ENCODE measurements around the gene ABCB11.
"Not testable (repeated sequence)": the region's sequence is repeated elsewhere in the genome, so short reads cannot be mapped to it uniquely, and the experiment has no call there.

The ABCB11 gene

DNA sequence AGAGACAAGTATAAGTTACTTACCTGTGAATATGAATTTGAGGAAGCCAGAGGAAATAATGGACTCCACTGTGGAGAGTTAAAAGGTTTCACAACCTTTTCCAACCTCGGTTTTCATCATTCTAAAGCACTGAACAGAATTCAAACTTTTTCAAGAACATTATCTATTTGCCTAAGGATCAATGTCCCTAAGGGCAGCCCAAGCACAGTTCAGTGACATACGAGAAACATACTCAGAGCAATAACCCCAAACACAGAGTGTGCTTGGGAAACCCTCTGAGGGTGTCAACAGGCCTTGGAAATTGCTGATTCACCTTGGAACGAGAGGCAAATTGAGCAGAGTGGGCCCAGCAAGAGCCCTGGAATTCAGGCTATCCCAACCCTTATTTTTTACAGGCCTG lies at the start of gene ABCB11:
Gene ABCB11, minus strand, starts transcription at position 123 of the 400 bp plus-strand sequence. CDS start 13,199 bp downstream, outside the sequence.
- no peak for DNase-seq

GRCh38 chr2:169080250-169081069 lies 49.3 kb upstream of the ABCB11 start:
- DNase-seq = peak; percentile 91

DNA sequence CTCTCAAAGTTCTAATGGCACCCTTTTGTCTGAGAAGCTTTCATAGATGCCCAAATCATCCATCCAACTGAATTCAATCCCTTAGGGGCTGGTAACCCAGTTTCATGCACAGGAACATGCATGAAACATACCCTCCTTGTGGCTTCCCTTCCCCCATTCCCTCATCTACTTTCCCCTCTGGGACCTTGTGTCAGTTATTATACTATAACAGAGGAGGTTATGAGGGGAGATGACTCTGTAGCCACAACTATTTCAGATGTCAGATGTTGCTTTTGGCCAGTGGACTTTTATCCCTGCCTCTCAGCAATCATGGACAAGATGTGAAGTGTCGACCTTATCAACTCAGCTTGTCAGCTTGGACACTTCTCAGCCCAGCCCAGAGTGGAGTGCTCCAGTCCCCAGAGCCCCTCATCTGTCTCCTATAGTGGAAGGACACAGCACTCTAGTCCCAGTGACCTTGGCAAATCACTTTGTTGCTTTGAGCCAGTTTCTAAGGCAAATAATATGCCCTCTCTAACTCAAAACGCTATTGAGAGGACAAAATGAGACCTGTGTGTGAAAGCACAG lies 46.6 kb upstream of the ABCB11 start:
- DNase-seq = no peak

GRCh38 chr2:169073963-169074751 lies 43.0 kb upstream of the ABCB11 start:
- DNase-seq = no peak

DNA sequence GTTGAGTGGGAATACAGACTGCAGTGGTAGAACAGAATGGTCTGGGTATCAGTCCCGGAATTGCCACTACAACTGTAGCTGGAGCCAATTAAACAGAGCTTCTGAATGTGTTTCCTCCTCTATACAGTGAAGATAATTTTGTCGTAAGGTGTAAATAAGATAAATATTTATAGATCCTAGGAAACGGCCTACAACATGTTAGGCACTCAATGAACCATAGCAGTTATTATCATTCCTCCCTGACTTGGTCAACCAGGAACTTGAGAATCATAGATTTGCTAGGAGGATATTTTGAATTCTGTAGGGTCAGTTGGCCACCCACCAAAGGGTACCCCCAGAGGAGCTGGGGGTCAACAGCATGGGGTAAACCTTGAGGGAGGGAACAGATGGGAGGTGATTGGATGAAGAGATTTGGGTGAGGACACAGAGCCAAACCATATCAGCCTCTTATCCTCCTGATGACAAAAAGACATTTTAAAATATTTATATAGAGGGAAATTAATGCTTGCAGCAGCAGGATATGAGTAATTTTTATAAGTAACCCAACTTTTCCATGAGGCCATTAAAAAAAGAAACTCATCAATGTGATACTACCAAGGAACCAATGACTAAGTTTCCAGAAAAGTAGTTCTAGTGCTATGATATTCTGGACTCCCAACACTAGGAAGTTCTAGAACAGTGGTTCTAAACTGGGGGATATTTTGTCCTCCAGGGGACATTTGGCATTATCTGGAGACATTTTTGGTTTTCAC lies 42.3 kb upstream of the ABCB11 start:
- no peak for DNase-seq

GRCh38 chr2:169072163-169072925 lies 41.2 kb upstream of the ABCB11 start:
- peak; percentile 98 for DNase-seq

DNA sequence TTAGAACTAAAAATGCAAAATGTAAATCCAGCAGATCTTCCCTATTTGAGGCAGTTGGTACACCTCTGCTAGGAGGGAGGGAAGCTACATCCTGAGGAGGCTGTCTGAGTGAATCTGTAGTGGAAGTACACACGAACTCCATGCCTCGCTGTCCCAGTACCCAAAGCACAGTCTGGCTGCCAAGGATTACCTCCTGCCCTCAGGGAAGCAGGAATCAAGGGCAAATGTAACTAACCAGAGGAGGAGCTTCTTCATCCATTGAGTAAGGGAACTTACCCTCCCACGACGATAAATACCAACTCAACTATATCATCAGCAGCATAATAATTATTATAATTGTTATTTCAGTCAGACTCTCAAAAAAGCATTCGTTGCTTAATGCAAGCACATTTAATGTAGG lies 40.3 kb upstream of the ABCB11 start:
- no peak for DNase-seq

GRCh38 chr2:169069833-169070232 lies 38.7 kb upstream of the ABCB11 start:
- DNase-seq = no peak

GRCh38 chr2:169069341-169069740 lies 38.2 kb upstream of the ABCB11 start, which contains the start of gene DHRS9:
DHRS9 (plus strand) TSS chr2:169069563; CDS start chr2:169081582, 12,019 bp downstream.
- DNase-seq = peak; percentile 94

- DNase-seq = peak; percentile 56
Measured at GRCh38 chr2:169066897-169067296, 35.8 kb upstream of the ABCB11 start.

DNA sequence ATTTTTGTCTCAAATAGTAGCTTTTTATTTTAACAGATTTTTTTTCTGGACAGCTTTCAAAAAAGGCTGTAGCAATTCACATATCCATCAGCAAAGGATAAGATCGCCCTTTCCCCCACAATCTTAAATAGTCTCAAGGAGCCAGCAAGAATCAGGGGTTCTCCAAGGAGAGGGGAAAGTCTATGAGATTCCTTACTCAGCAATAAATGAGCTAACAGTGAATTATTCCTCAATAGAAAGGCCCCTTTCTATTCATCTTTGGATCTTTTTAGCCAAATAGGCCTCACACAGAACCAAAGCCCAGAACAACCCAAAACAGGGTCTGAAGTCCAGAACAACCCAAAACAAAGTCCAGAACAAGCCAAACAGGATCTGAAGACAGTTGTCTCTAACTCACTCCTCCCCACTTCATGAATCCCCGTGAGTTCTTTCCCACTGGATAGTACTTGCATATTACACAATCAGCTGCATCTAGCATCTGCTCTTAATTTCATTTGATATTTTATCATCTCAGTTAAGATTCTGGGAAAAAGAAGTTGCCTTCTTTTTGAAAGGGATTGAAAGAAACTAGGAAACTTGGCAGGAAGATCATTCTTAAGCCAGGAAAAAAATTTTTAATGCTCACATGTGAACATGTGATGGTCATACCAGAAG lies 34.9 kb upstream of the ABCB11 start:
- DNase-seq = no peak

DNA sequence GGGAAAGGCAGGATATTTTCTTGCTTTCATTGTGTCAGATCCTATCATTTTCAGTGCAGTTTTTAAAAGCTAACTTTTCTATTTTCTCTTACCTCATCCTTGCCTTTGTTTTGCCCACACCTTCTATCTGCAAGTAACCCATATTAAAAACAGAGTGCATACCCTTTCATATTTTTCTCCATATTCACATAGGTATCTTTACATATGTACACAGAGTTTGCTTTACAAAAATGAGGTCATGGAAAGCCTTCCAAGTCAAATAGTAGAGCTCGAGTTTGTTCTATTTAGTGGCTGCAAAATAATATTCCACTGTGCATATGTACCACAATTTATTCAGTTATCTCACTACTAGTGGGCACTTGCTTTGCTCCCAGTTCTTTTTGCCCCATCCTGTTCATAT lies 34.3 kb upstream of the ABCB11 start:
- DNase-seq = no peak

DNA sequence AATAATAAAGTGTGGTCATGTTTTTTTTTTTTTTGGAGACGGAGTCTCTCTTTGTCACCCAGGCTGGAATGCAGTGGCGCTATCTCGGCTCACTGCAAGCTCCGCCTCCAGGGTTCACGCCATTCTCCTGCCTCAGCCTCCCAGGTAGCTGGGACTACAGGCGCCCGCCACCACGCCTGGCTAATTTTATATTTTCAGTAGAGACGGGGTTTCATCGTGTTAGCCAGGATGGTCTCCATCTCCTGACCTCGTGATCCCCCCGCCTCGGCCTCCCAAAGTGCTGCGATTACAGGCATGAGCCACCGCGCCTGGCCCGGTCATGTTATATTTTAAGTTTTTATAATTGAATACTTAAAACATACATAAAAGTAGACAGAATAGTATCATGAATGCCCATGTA lies 33.1 kb upstream of the ABCB11 start:
- DNase-seq = not testable (repeated sequence)

GRCh38 chr2:169054575-169054974 lies 23.5 kb upstream of the ABCB11 start:
- not testable (repeated sequence) for DNase-seq

DNA sequence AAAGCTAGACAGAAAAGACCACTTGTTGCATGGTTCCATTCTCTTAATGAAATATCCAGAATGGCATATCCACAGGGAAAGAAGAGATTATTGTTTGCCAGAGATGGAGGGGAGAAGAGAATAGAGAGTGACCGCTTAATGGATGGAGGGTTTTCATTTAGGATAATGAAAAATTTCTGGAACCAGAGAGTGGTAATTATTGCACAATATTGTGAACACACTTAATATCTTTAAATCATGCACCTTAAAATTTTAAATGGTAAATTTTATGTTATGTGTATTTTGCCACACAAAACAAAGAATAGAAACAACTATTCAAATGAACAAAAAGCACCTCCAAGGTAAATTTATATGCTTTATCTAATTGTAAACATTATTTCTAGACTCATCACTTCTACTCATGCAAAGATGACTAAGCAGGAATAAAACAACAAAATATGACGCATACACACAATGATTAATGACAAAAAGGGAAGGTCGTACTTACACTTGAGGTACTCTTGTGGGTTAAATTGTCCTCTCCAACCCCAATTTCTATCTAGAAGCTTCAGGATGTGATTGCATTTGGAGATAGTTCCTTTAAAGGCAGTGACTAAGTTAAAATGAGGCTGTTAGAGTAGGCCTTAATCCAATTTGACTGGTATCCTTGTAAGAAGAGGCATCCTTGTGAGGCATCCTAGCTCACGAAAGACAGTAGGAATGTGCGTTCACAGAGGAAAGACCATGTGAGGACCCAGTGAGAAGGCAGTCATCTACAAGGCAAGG lies 19.5 kb upstream of the ABCB11 start:
- DNase-seq = no peak

GRCh38 chr2:169049142-169049541 lies 18.0 kb upstream of the ABCB11 start:
- no peak for DNase-seq

- peak; percentile 39 for DNase-seq
Measured at GRCh38 chr2:169047256-169048250, 16.4 kb upstream of the ABCB11 start.

GRCh38 chr2:169046440-169047151 lies 15.5 kb upstream of the ABCB11 start:
- no peak for DNase-seq

DNA sequence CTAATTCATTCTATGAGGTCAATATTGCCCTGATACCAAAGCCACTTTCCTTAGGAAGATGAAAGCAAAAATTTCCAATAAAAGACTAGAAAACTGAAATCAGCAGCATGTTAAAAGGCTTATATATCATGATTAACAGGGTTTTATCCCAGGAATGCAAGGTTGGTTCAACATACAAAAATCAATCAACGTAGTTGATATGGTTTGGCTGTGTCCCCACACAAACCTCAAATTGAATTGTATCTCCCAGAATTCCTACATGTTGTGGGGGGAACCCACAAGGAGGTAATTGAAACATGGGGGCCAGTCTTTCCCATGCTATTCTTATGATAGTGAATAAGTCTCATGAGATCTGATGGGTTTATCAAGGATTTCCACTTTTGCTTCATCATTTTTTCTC lies 11.7 kb upstream of the ABCB11 start:
- DNase-seq = no peak
